Small intestine (tissue), 7 donors: Measurements from ENCODE around the gene AFAP1. TPM values are rescaled to one million over a fixed set of nuclear protein-coding genes. Genes with fewer than 3 reads are reported as not detected.
A peak's percentile ranks its signal among the peaks of the same experiment; 100 is the strongest.

Experiments
- DNase-seq, 2 donors: peaks; one replicate each; pipeline versions ENCODE4 v3.0.0 to v3.0.0-alpha.2; 2013
- FAIRE-seq: peaks from 2 replicates; lab custom pipeline; 2012; peaks lifted over from hg19 to GRCh38; lab: Jason Lieb, UNC
- H3K27ac ChIP-seq, 3 donors: one replicate each; pipeline ENCODE4 v1.5.1; 2013; ENCODE audit warnings: low read length in 2 of 3, mild to moderate bottlenecking in 2 of 3, control low read depth in 1 of 3, inconsistent platforms in 1 of 3, low read depth in 1 of 3, moderate library complexity in 1 of 3
- H3K27me3 ChIP-seq, 3 donors: one replicate each; pipeline ENCODE4 v1.6.1; 2013; ENCODE audit warnings: low read length in 3 of 3, inconsistent platforms in 1 of 3; ENCODE audit not compliant: control insufficient read depth in 3 of 3, insufficient read depth in 3 of 3
- H3K36me3 ChIP-seq, 3 donors: one replicate each; pipeline ENCODE4 v1.6.1; 2013; ENCODE audit warnings: low read length in 3 of 3, inconsistent platforms in 1 of 3, low read depth in 1 of 3, mild to moderate bottlenecking in 1 of 3, moderate library complexity in 1 of 3; ENCODE audit not compliant: control insufficient read depth in 3 of 3, insufficient read depth in 2 of 3
- H3K4me1 ChIP-seq, 3 donors: one replicate each; pipeline ENCODE4 v1.6.1; 2013; ENCODE audit warnings: low read length in 2 of 3, inconsistent platforms in 1 of 3, low read depth in 1 of 3, mild to moderate bottlenecking in 1 of 3, moderate library complexity in 1 of 3; ENCODE audit not compliant: control insufficient read depth in 3 of 3, insufficient read depth in 2 of 3
- H3K4me3 ChIP-seq, 3 donors: one replicate each; pipeline ENCODE4 v1.5.1; 2013; ENCODE audit warnings: low read length in 3 of 3, control low read depth in 1 of 3, inconsistent platforms in 1 of 3, low read depth in 1 of 3, mild to moderate bottlenecking in 1 of 3, moderate library complexity in 1 of 3
- H3K9me3 ChIP-seq, 2 donors: one replicate each; pipeline ENCODE4 v1.6.1; 2013; ENCODE audit warnings: low read depth in 1 of 2, low read length in 1 of 2; ENCODE audit not compliant: control insufficient read depth in 2 of 2, insufficient read depth in 1 of 2
- WGBS, 3 donors: extraction: QIAGEN DNeasy Blood & Tissue Kit; methylation state at CpG; one replicate each; pipeline ENCODE4 v1.1.7; 2013; 5-methylcytosine and 5-hydroxymethylcytosine counted together
- polyA plus RNA-seq, 4 donors: library from polyadenylated mRNA; stranded (reverse) in 3 of 4; unstranded in 1 of 4; fragments of 200-250 nt in 3 of 4; fragments of 120-200 nt in 1 of 4; gene quantifications; one replicate each; pipeline versions ENCODE4 v1.2.1 to v1.2.3, GENCODE V29; 2013
- donor health status: healthy with polysubstance abuse.
- donor health status: control.
- donor health status: control.
- donor health status: Bipolar disorder and iron deficiency.
- donor health status: healthy.

AFAP1 gene
- polyA plus RNA-seq, 4 donors = 2.2 to 14.0 (median 6.7) TPM

DNA sequence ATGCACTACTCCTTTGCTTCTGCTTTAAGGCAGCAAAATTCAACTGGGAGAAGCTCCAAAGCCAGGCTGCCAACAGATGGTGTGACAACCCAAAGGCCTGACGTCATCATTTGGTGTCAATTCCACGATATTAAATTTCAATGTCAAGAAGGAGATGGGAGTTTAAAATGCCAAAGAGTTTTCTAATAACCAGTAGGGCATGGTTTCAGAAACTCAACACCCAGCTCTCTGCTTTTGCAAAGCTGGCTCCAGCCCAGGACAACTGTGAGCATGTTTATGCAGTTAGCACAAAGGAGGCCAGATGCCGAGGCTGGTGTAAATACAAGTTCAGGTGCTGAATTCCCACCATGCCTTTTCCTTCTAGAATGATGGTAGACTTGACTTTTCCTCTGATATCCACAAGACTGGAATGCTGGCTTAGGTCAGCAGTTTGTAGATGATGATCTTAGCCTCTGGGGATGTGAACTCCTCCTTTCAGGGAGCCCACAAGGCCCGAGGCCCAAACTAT, 67.3 kb downstream of the AFAP1 start:
- Histone ChIP-seq H3K4me1 (peaks cover 0 to 9% (median 0%) of the 10 kb centered on the region in 3 donors), H3K36me3 (peaks cover 0 to 23% (median 2%) of the 10 kb centered on the region in 3 donors), H3K27ac (no peak overlapping the region), H3K27me3 (no peaks in the 10 kb centered on the region), H3K4me3 (no peak overlapping the region), H3K9me3 (peaks cover 0 to 5% of the 10 kb centered on the region in 2 donors)
- WGBS, 3 donors = 49 to 77% (median 56%) methylated on average over 4 of the region's 4 CpGs
- FAIRE-seq (no peak), DNase-seq (no peak)

DNA sequence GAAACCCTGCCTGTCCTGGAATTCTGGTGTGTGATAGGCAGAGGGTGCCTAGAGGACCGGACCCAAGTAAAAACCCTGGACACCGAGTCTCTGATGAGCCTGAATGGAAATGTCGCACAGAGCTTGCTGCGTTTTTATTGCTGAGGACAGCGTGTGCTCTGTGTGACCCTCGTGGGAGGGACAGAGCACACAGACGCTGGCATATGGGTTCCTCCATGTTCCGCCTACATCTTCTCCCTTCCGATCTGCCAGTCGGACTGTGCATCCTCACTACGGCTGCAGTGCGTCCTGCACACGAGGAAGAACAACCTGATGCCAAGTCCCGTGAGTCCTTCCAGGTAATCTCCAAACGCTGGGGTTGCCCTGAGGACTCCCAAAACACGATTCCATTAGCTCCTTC, 68.3 kb downstream of the AFAP1 start:
- DNase-seq (no peak), FAIRE-seq (no peak)
- Histone ChIP-seq H3K27me3 (no peaks in the 10 kb centered on the region), H3K9me3 (peaks cover 0 to 5% of the 10 kb centered on the region in 2 donors), H3K4me1 (peaks cover 0 to 4% (median 0%) of the 10 kb centered on the region in 3 donors), H3K36me3 (peaks cover 0 to 29% (median 2%) of the 10 kb centered on the region in 3 donors), H3K4me3 (no peak overlapping the region), H3K27ac (no peak overlapping the region)
- WGBS, 3 donors = 86 to 94% (median 89%) methylated on average over 16 of the region's 16 CpGs

DNA sequence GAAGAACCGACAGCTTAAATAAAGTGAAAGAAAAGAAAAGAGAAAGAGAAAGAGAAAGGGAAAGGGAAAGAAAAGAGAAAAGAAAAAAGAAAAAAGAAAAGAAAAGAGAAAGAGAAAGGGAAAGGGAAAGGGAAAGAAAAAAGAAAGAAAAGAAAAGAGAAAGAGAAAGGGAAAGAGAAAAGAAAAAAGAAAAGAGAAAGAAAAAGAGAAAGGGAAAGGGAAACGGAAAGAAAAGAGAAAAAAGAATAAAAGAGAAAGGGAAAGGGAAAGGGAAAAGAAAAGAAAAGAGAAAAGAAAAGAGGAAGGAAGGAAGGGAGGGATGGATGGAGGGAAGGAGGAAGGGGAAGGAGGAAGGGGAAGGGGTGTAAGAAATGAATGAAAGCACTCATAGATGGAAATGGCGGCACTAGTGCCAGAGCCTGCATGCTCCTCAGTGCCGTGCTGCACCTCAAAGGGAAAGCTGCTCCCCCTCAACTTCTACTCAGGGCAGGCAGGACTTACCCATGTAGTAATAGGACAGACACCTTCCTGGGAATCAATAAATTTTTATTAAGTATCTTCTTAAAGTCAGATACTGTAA, 70.7 kb downstream of the AFAP1 start:
- no peak for FAIRE-seq
- H3K27ac ChIP-seq = no peak overlapping the region
- WGBS, 3 donors = 85 to 92% (median 90%) methylated on average over 4 of the region's 4 CpGs
- peaks cover 0 to 4% (median 0%) of the 10 kb centered on the region in 3 donors for H3K4me1 ChIP-seq
- peaks cover 0 to 7% of the 10 kb centered on the region in 2 donors for H3K9me3 ChIP-seq
- H3K27me3 ChIP-seq = no peaks in the 10 kb centered on the region
- no peak for DNase-seq
- H3K36me3 ChIP-seq = peaks cover 0 to 35% (median 2%) of the 10 kb centered on the region in 3 donors
- no peak overlapping the region for H3K4me3 ChIP-seq

DNA sequence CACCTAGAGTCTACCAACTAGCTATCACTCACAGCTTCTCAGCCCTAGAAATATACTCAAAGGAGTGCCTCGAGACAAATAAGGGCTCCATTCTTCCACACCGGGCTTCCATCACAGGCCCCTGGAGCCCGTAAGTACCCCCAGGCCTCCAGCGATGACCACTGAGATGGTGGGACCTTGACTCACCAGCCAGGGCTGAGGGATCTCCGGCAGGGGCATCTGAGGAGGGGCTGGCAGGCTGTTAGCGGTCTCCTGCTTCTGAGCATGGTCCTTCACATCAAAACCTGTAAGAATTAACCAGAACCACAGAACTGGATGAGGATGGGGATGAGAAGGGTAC, 71.3 kb downstream of the AFAP1 start:
- WGBS, 3 donors = 85 to 92% (median 87%) methylated on average over 6 of the region's 6 CpGs
- Histone ChIP-seq H3K9me3 (peaks cover 0 to 9% of the 10 kb centered on the region in 2 donors), H3K27me3 (no peaks in the 10 kb centered on the region), H3K4me3 (no peak overlapping the region), H3K27ac (no peak overlapping the region), H3K36me3 (peaks cover 0 to 35% (median 2%) of the 10 kb centered on the region in 3 donors), H3K4me1 (peaks cover 0 to 4% (median 0%) of the 10 kb centered on the region in 3 donors)
- FAIRE-seq (no peak), DNase-seq (no peak)

DNA sequence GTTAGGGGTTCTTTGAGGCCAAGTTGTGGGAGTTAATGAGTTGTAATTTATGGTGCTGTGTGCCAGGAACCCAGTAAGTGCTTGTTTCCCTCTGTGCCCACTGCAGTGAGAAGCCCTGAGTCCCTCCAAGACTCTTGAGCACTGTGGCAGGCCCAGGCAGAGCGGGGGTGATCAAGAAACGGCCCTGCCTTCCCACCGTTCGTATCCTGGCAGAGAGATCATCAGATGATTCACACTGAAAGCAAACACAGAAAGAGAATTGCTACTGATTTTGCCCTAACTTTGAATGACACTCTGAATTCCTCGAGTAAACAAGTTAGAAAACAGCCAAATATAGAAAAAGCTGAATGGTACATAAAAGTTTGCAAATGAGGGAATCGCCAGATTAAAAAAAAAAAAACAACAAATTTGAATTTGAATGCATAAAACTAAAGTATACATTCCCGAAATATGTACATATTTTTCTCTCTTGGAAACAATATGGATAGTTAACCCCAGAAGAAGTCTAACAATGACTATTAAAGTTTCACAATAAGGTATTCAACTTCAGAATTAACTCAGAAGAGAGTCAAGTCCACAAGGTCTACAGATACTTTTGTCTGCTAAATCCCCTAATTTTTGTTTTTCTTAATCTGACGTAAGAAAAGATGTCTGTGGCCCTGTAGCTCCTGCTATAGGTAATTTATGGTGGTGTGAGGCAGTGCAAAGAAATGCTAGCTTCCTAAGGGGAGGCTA, 71.8 kb downstream of the AFAP1 start:
- H3K27me3 ChIP-seq = no peaks in the 10 kb centered on the region
- H3K9me3 ChIP-seq = peaks cover 0 to 9% of the 10 kb centered on the region in 2 donors
- H3K27ac ChIP-seq = peak overlapping the region in 1 of 3 donors; percentile 27
- FAIRE-seq (no peak), DNase-seq (no peak)
- 64 to 75% (median 73%) methylated on average over 8 of the region's 8 CpGs for WGBS, 3 donors
- H3K4me1 ChIP-seq = peaks cover 0 to 4% (median 0%) of the 10 kb centered on the region in 3 donors
- peaks cover 0 to 38% (median 2%) of the 10 kb centered on the region in 3 donors for H3K36me3 ChIP-seq
- H3K4me3 ChIP-seq = no peak overlapping the region

DNA sequence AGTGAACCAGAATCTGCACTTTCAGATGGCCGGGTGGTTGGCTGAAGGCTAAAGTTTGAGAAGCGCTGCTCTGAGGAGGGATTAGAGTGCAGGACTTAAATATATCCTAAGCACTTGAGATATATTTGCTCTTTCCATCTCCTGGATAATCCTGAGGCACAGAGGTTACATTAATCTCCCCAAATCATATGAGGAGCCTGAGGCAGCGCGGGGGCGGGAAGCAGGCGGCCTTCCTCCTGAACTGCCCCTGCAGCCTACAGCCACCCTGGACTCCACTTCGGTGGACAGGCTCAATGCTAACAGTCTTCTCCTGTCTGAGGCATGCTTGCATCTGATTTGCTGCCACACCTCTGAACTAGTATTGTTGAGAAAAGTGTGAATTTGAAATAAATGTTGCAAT, 72.5 kb downstream of the AFAP1 start:
- whole genome bisulfite sequencing, 3 donors = 85 to 97% (median 96%) methylated on average over 7 of the region's 7 CpGs
- Histone ChIP-seq H3K4me1 (peaks cover 0 to 4% (median 0%) of the 10 kb centered on the region in 3 donors), H3K27me3 (no peaks in the 10 kb centered on the region), H3K4me3 (no peak overlapping the region), H3K9me3 (peaks cover 0 to 9% of the 10 kb centered on the region in 2 donors), H3K27ac (no peak overlapping the region), H3K36me3 (peaks cover 0 to 38% (median 2%) of the 10 kb centered on the region in 3 donors)
- FAIRE-seq (no peak), DNase-seq (no peak)

DNA sequence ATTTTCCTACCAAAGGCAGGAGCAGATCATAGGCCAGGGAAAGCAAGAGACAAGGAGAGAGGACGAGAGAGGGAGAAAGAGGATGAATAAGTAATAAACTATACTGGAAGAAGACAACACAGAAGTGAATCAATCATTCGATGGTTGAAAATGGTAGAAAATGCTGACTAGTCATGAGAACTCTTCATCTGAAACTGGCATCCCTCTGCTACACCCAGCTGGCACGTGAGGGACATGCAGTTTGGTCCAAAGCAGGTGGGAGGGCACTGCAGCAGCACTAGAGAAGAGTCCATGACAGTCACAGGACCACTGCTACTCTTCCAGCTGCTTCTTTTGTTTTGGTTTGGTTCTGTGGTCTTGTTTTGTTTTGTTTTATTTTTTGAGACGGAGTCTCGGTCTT, 74.1 kb downstream of the AFAP1 start:
- DNase-seq = no peak
- FAIRE-seq = no peak
- H3K27ac ChIP-seq = no peak overlapping the region
- no peak overlapping the region for H3K4me3 ChIP-seq
- peaks cover 0 to 4% of the 10 kb centered on the region in 2 donors for H3K9me3 ChIP-seq
- H3K4me1 ChIP-seq = no peaks in the 10 kb centered on the region
- 92 to 96% (median 93%) methylated on average over 5 of the region's 5 CpGs for WGBS, 3 donors
- H3K36me3 ChIP-seq = peaks cover 0 to 33% (median 2%) of the 10 kb centered on the region in 3 donors
- H3K27me3 ChIP-seq = no peaks in the 10 kb centered on the region

DNA sequence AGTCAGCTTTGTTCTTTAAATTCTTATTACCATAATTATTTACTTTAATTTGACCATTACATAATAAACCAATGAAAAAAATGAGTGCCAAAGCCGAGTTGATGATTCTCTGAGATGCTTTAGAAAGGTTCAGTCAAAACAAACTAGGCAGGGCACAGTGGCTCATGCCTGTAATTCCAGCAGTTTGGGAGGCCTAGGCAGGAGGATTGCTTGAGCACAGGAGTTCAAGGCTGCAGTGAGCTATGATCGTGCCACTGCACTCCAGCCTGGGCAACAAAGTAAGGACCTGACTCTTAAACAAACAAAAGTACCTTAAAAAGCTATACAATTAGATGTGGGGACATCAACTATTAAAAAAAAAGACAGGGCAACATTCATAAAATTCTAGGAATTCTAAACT, 75.0 kb downstream of the AFAP1 start:
- Histone ChIP-seq H3K4me3 (no peak overlapping the region), H3K36me3 (peaks cover 0 to 33% (median 2%) of the 10 kb centered on the region in 3 donors), H3K9me3 (peaks cover 0 to 4% of the 10 kb centered on the region in 2 donors), H3K27me3 (no peaks in the 10 kb centered on the region), H3K27ac (no peak overlapping the region), H3K4me1 (no peaks in the 10 kb centered on the region)
- DNase-seq (no peak), FAIRE-seq (no peak)
- 54 to 82% (median 72%) methylated on average over 2 of the region's 2 CpGs for WGBS, 3 donors
